Measurements from ENCODE around the gene JSRP1.
A peak's percentile ranks its signal among the peaks of the same experiment; 100 is the strongest.

JSRP1 gene

DNA sequence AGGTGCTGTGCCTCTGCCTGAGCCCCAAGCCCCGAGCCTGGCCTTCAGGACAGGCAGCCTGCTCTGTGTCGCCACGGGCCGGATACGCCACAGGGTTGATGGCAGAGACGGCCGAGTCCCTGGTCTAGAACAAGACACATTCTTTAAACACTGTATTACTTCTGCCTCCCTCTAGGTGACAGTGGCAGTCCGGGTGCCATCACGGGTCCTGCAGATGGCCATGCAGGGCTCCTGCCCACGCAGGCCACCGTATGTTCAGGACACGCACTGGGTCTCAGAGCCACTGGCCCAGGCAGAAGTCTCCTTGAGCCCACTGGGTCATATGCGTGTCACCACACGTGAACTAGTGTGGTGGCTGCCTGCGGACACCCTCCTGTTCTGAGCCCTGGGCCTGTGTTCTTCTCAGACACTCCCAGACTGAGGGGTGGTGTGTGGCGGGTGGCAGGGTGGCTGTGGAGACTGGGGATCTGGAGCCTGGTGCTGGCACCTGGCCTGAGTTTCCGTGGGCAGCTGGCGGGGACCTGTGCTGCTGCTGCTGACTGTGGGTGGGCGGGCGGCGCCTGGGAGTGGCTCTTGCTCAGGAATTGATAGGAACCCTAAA is 24.5 kb downstream of the JSRP1 start:
- no peak overlapping the region for H3K27ac ChIP-seq
- H4K20me1 ChIP-seq (ENCODE audit: insufficient read depth): no peaks in the 10 kb centered on the region

DNA sequence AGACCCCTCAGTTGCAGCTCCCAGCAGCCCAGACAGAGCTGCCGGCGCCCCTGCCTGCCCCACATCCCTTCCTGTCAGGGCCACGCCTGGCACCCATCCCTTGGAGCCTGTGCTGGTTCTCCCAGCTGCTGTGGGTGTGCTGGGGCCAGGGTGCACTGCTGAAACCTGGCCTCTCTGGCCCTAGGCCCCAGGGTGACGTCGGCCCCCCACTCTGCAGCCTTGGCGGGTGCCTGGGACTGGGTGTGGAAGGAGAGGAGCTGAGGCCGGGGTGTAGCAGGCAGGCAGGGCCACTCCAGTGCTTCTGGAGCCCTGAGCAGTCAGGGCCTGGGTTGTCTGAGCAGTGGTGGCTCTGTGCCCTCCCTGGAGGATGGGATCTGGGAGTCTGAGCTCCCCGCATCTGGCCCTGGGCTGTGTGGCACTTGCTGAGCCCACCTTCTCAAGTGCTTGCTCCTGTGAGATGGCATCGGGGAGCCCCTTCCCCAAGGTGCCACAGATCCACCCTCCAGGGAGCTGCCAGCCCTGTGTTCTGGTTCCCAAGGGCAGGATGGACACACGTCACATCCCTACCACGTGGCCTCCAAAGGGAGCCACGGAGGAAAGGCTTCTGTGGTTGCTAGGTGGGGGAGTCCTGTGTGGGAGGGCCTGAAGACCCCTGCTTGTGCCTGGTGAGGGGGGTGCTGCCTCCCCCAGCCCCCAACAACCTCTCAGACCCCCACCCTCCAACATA is 25.2 kb downstream of the JSRP1 start:
- Histone ChIP-seq H3K27me3 (ENCODE audit: insufficient read depth, low read depth) (no peaks in the 10 kb centered on the region), H3K9ac (no peak overlapping the region), H3K79me2 (ENCODE audit: insufficient read depth, low read depth) (peaks cover 33% of the 10 kb centered on the region), H4K20me1 (ENCODE audit: insufficient read depth) (no peaks in the 10 kb centered on the region), H3K27ac (no peak overlapping the region; the same call in 1 of the 2 replicates), H3K4me3 (IDR thresholded peaks at IDR 0.05; ENCODE audit: insufficient read depth, low read depth, low read length) (no peak overlapping the region), H3K4me2 (no peak overlapping the region), H2AFZ (ENCODE audit: low read depth) (no peak overlapping the region), H3K36me3 (ENCODE audit: insufficient read depth) (peaks cover 7% of the 10 kb centered on the region; the same call in 1 of the 2 replicates), H3K4me1 (ENCODE audit: low read depth, poor library complexity, severe bottlenecking) (peaks cover 39% of the 10 kb centered on the region)
- TF ChIP-seq, protein P1, sequence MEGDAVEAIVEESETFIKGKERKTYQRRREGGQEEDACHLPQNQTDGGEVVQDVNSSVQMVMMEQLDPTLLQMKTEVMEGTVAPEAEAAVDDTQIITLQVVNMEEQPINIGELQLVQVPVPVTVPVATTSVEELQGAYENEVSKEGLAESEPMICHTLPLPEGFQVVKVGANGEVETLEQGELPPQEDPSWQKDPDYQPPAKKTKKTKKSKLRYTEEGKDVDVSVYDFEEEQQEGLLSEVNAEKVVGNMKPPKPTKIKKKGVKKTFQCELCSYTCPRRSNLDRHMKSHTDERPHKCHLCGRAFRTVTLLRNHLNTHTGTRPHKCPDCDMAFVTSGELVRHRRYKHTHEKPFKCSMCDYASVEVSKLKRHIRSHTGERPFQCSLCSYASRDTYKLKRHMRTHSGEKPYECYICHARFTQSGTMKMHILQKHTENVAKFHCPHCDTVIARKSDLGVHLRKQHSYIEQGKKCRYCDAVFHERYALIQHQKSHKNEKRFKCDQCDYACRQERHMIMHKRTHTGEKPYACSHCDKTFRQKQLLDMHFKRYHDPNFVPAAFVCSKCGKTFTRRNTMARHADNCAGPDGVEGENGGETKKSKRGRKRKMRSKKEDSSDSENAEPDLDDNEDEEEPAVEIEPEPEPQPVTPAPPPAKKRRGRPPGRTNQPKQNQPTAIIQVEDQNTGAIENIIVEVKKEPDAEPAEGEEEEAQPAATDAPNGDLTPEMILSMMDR (conservative IDR thresholded peaks at IDR 0.05; ENCODE audit: low read depth, low read length): no peak

More for the DNA sequence above, 24.5 kb downstream of the JSRP1 start:
- H2AFZ ChIP-seq (ENCODE audit: low read depth): no peak overlapping the region
- no peak overlapping the region for H3K9ac ChIP-seq
- TF ChIP-seq, protein P1 (conservative IDR thresholded peaks at IDR 0.05; ENCODE audit: low read depth, low read length): 0 out of 2 replicates have a peak, but pooled peaks have one; percentile 18
- peaks cover 34% of the 10 kb centered on the region for H3K79me2 ChIP-seq (ENCODE audit: insufficient read depth, low read depth)
- no peak overlapping the region for H3K4me2 ChIP-seq
- H3K4me1 ChIP-seq (ENCODE audit: low read depth, poor library complexity, severe bottlenecking): peaks cover 38% of the 10 kb centered on the region
- peaks cover 7% of the 10 kb centered on the region; the same call in 1 of the 2 replicates for H3K36me3 ChIP-seq (ENCODE audit: insufficient read depth)
- H3K27me3 ChIP-seq (ENCODE audit: insufficient read depth, low read depth): no peaks in the 10 kb centered on the region
- no peak overlapping the region for H3K4me3 ChIP-seq (IDR thresholded peaks at IDR 0.05; ENCODE audit: insufficient read depth, low read depth, low read length)

DNA sequence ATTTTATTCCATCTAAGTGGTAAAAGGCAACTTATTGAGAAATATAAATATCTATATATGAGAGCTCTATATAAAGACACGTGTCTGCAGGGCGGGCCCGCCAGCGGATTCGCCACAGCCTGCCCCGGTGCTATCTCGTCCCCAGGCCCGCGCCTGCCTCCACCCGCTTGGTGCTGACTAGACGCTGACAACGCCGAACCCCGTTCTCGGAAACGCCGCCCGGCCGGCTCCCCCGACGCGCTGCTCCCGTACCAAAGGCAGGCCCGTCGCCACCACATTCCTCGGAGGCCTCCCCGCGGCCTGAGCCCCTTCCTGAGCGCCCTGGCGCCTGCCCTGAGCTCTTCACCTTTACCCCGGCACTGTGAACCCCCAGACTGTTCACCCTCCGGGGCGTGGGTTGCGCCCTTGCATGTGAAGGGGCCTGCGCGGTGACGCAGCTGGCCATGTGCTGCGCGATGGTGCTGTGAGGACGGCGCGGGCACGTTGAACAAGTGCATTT is 26.1 kb downstream of the JSRP1 start:
- H4K20me1 ChIP-seq (ENCODE audit: insufficient read depth): no peaks in the 10 kb centered on the region
- peaks cover 39% of the 10 kb centered on the region for H3K4me1 ChIP-seq (ENCODE audit: low read depth, poor library complexity, severe bottlenecking)
- no peaks in the 10 kb centered on the region for H3K27me3 ChIP-seq (ENCODE audit: insufficient read depth, low read depth)
- no peak overlapping the region for H2AFZ ChIP-seq (ENCODE audit: low read depth)
- no peak overlapping the region for H3K4me3 ChIP-seq (IDR thresholded peaks at IDR 0.05; ENCODE audit: insufficient read depth, low read depth, low read length)
- H3K9ac ChIP-seq: no peak overlapping the region
- peaks cover 7% of the 10 kb centered on the region; the same call in 1 of the 2 replicates for H3K36me3 ChIP-seq (ENCODE audit: insufficient read depth)
- no peak overlapping the region for H3K4me2 ChIP-seq
- H3K27ac ChIP-seq: no peak overlapping the region
- TF ChIP-seq, protein P1 (conservative IDR thresholded peaks at IDR 0.05; ENCODE audit: low read depth, low read length): no peak
- H3K79me2 ChIP-seq (ENCODE audit: insufficient read depth, low read depth): peaks cover 24% of the 10 kb centered on the region

- H3K9ac ChIP-seq: no peak overlapping the region
- peaks cover 7% of the 10 kb centered on the region; the same call in 1 of the 2 replicates for H3K36me3 ChIP-seq (ENCODE audit: insufficient read depth)
- H2AFZ ChIP-seq (ENCODE audit: low read depth): no peak overlapping the region
- H3K4me1 ChIP-seq (ENCODE audit: low read depth, poor library complexity, severe bottlenecking): peaks cover 33% of the 10 kb centered on the region
- no peak overlapping the region for H3K27ac ChIP-seq
- H3K4me3 ChIP-seq (IDR thresholded peaks at IDR 0.05; ENCODE audit: insufficient read depth, low read depth, low read length): no peak overlapping the region
- H4K20me1 ChIP-seq (ENCODE audit: insufficient read depth): no peaks in the 10 kb centered on the region
- H3K4me2 ChIP-seq: no peak overlapping the region
- H3K79me2 ChIP-seq (ENCODE audit: insufficient read depth, low read depth): peaks cover 17% of the 10 kb centered on the region
- TF ChIP-seq, protein P1 (conservative IDR thresholded peaks at IDR 0.05; ENCODE audit: low read depth, low read length): no peak
- H3K27me3 ChIP-seq (ENCODE audit: insufficient read depth, low read depth): no peaks in the 10 kb centered on the region
Observed at GRCh38 chr19:2229103-2230032, 26.8 kb downstream of the JSRP1 start.
